ENCODE measurements around the gene BRD9.
"Not testable (repeated sequence)": the region's sequence is repeated elsewhere in the genome, so short reads cannot be mapped to it uniquely, and the experiment has no call there.

- not testable (repeated sequence) for TF ChIP-seq EZH2phosphoT487 (IDR thresholded peaks at IDR 0.05; ENCODE audit: low read depth); CTCF (IDR thresholded peaks at IDR 0.05; ENCODE audit: low read depth, low read length)
Observed at GRCh38 chr5:933951-934350, 41.4 kb upstream of the BRD9 start.
